AG09309 (cell line): ENCODE data around the gene NFIC.

ENCODE experiments used
- DNase-seq: peaks from one replicate; pipeline ENCODE4 v3.0.0-alpha.2; 2010; ENCODE audit warnings: low read depth
- H3K4me3 ChIP-seq: 2 replicates; pipeline ENCODE4 v1.5.1; 2011; ENCODE audit warnings: mild to moderate bottlenecking, low read depth, low read length, moderate library complexity; ENCODE audit not compliant: control insufficient read depth
- TF ChIP-seq, protein P1 (sequence below): IDR thresholded peaks from 2 replicates; pipeline ENCODE4 v1.5.1; 2011; ENCODE audit warnings: mild to moderate bottlenecking, low read depth, low read length, inconsistent platforms; ENCODE audit not compliant: insufficient read depth, control insufficient read depth; ENCODE audit errors: missing control alignments

Gene NFIC

DNA sequence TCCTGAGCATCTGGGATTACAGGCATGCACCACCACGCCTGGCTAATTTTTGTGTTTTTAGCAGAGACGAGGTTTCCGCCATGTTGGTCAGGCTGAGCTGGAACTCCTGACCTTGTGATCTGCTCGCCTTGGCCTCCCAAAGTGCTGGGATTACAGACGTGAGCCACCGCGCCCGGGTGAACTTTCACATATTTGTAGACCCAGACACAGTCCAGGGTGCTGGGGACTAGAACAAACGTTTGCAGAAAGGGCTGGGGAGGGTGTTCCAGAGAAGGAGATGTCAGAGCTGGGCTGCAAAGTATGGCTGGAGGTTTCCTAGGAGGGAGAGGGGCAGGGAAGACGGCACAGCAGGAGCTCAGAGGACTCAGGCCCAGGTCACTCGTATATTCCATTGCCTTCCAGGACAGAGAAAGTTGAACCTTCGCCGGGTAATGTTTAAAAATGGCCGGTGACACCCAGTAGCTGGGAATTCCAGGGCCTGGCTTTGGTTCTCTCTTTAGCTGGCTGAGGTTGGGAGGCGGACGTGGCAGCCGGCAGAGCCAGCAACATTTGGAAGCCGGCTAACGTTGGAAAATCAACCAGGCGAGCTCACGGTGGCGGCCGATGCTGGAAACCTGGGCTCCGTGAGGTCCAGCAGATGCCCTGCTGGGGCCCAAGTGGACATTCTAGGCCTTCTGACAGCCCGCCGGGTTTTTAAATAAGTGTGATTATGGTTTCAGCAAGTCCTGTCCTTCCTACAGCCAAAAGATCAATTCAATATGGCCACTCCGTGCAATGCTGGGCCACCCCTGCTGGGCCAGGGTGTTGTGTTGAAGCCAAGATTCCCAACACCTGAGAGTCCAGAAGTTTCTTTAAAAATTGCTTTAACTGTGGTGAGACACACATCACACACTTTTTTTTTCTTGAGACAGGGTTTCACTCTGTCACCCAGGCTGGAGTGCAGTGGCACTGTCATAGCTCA, 41.5 kb downstream of the NFIC start:
- H3K4me3 ChIP-seq = no peak overlapping the region
- no peak for DNase-seq
- TF ChIP-seq, protein P1, sequence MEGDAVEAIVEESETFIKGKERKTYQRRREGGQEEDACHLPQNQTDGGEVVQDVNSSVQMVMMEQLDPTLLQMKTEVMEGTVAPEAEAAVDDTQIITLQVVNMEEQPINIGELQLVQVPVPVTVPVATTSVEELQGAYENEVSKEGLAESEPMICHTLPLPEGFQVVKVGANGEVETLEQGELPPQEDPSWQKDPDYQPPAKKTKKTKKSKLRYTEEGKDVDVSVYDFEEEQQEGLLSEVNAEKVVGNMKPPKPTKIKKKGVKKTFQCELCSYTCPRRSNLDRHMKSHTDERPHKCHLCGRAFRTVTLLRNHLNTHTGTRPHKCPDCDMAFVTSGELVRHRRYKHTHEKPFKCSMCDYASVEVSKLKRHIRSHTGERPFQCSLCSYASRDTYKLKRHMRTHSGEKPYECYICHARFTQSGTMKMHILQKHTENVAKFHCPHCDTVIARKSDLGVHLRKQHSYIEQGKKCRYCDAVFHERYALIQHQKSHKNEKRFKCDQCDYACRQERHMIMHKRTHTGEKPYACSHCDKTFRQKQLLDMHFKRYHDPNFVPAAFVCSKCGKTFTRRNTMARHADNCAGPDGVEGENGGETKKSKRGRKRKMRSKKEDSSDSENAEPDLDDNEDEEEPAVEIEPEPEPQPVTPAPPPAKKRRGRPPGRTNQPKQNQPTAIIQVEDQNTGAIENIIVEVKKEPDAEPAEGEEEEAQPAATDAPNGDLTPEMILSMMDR = no peak

DNA sequence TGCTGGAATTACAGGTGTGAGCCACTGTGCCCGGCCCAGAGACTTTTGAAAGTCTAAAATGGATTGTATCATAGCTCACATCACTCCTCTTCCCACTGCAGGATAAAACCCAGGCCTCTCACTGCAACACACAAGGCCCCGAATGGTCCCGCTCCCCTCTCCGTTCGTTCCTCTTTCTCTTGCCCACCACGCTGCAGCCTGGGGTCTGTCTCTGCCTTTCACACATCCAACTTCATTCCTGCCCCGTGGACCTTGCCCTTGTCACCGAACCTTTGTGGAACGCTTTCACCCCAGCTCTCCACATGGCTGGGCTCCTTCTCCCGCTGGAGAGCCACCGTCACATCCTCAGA, 42.6 kb downstream of the NFIC start:
- no peak for DNase-seq
- no peak overlapping the region for H3K4me3 ChIP-seq
- TF ChIP-seq, protein P1 = no peak

DNA sequence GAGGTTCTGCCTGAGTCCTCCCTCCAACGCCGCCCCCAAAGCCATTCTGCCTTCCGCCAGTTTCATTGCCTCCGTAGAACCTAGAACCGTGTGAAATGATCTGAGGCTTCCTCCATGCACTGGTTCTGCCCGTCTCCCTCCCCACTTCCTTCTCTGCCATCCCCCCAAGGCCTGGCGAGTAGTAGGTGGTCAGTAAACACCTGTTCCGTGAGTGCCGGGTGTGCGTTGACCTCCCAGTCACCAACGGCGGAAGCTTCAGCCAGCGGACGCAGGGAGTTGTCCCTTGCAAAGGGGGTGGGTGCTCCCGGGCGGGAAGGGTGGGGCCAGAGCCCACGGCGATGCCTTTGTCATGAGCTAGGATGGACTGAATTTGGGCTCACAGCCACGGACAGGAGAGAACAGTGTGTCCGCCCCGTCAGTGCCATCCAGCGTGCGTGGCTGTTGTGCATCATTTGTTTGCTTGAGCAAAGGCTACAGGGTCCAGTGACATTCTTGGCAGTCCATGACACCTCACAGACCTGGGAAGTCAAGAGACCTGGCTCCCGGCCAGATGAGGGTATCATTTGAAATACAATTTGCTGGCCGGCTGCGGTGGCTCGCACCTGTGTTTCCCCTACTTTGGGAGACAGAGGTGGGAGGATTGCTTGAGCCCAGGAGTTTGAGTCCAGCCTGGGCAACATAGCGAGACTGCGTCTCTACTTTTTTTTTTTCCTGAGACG, 43.1 kb downstream of the NFIC start:
- TF ChIP-seq, protein P1 = no peak
- no peak overlapping the region for H3K4me3 ChIP-seq
- no peak for DNase-seq

DNA sequence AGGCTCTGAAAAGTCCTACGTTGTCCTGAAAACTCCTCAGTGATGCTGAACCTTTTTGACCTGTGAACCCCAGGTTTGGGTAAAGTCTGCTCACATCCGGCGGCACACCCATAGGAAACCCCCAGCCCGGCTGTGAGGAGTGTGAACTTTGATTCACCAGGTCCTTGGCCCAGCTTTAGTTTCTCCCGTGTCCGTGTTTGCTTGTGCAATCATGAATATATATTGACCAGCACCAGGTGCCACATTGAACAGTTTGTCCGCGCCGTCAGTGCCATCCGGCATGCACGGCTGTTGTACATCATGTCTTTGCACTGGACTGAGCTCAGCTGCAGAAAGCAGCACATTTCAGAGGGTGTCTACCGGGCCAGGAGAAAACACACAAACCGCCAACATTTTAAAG, 45.3 kb downstream of the NFIC start:
- no peak overlapping the region for H3K4me3 ChIP-seq
- TF ChIP-seq, protein P1 = no peak
- DNase-seq = no peak

DNA sequence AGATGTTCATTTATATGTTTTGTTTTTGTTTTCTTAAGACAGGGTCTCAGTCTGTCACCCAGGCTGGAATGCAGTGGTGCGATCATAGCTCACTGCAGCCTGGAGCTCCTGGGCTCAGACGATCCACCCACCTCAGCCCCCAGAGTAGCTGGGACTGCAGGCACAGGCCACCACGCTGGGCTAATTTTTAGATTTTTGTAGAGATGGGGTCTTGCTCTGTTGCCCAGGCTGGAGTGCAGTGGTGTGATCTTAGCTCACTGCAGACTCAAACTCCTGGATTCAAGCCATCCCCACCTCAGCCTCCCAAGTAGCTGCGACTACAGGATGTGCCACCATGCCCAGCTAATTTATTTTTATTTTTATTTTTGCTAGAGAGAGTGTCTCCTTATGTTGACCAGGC, 45.7 kb downstream of the NFIC start:
- no peak for DNase-seq
- H3K4me3 ChIP-seq = no peak overlapping the region
- TF ChIP-seq, protein P1 = no peak

DNA sequence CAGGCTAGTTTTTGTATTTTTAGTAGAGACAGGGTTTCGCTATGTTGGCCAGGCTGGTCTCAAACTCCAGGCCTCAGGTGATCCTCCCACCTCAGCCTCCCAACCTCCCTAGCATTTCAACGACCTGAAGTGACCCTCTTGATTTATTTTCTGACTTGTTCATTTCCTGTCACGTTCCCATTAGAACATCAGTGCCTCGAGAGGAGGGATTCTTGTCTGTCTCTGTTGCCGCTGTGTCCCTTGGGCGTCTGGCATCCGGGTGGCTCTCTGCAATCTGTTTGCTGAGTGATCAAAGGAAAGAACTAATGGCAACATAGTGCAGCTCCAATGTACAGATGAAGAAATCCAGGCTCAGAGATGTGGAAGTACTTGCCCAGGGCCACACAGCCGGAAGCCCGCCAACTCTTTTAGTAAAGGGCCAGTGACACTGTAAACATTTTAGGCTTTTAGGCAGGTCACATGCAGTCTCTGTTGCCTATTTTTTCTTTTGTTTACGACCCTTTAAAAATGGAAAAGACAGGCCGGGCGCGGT, 47.5 kb downstream of the NFIC start:
- TF ChIP-seq, protein P1 = no peak
- DNase-seq = no peak
- H3K4me3 ChIP-seq = no peak overlapping the region
